Activated CD8-positive, alpha-beta memory T cell treated with anti-CD3 and anti-CD28 coated beads for 48 hours (primary cell): ENCODE results near the gene GLI1.
"Not testable (repeated sequence)": the region's sequence is repeated elsewhere in the genome, so short reads cannot be mapped to it uniquely, and the experiment has no call there.

Experiments used
- DNase-seq, 3 experiments: peaks; one replicate each; pipeline ENCODE4 v3.0.0-alpha.2; 2020; ENCODE audit warnings: low read depth in 2 of 3, low spot score in 2 of 3

Gene GLI1

DNA sequence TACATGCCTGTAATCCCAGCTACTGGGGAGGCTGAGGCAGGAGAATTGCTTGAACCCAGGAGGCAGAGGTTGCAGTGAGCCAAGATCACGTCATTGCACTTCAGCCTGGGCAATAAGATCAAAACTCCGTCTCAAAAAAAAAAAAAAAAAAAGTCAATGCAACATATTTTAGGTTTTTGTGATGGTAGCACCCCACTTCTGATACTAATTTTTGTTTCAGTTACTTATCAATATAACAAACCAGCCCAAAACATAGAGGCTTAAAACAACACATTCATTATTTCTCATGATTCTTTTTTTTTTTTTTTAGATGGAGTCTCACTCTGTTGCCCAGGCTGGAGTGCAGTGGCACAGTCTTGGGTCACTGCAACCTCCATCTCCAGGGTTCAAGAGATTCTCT is 18.2 kb upstream of the GLI1 start:
- DNase-seq: not testable (repeated sequence)

DNA sequence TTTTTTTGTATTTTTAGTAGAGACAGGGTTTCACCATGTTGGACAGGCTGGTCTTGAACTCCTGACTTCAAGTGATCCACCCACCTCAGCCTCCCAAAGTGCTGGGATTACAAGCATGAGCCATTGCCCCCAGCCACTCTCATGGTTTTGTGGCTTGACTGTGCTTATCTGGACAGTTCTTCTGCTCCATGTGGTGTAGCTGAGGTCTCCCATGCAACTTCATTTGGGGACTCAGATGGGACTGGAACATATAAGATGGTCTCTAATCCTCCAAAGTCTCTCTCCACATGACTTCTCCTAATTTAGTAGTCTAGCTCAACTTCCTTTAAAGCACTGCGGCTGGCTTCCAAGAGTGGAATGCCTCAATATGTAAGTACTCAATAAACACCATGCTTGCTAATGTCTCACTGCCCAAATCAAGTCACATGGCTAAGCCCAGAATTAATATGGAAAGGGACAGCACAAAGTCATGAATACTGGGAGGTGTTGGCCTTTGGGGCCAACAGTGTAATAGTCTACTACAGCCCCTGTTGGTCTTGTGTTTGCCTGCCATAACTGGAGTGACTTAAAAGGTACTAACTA is 17.6 kb upstream of the GLI1 start:
- no peak for DNase-seq

DNA sequence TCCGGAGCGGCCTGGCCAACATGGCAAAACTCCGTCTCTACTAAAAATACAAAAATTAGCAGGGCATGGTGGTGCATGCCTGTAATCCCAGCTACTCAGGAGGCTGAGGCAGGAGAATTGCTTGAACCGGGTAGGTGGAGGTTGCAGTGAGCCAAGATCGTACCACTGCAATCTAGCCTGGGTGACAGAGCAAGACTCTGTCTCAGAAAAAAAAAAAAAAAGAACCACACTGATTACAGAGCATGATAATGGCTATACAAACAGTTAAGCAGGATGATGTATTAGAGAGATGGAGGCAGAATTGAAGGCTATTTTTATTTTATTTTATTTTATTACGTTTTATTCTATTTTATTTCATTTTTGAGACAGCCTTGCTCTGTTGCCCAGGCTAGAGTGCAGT is 15.2 kb upstream of the GLI1 start:
- not testable (repeated sequence) for DNase-seq

DNA sequence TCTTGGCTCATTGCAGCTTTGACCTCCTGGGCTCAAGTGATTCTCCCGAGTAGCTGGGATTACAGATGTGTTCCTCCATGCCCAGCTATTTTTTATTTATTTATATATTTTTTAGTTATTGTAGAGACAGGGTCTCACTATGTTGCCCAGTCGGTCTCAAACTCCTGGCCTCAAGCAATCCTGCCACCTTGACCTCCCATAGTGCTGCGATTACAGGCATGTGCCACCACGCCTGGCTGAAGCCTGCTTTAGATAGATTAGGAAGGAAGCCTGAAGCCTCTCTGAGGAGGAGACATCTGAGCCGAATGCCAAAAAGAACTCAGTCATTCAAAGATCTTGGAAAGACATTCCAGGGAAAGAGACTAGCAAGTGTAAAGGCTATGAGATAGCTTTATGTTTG is 14.8 kb upstream of the GLI1 start:
- no peak for DNase-seq

DNA sequence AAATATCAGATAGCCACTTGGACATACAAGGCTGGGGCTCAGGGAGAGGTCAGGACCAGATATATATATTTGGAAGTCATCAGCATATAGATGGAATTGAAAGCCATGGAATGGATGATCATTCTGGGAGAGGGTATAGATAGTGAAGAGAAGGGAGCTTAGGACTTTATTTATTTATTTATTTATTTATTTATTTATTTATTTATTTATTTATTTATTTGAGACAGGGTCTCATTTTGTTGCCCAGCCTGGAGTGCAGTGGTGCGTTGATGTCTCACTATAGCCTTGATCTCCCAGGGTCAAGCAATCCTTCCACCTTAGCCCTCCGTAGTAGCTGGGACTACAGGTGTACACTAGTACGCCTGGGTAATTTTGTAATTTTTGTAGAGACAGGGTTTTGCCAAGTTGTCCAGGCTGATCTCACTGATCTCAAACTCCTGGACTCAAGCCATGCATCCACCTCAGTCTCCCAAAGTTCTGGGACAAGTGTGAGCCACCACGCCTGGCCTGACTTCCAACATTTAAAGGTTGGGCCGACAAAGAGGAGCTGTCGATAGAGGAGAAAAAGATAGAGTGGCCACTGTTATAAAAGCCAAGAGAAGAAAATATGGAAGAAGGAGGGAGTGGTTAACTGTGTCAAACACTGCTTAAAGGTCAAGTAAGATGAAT is 13.2 kb upstream of the GLI1 start:
- no peak for DNase-seq

DNA sequence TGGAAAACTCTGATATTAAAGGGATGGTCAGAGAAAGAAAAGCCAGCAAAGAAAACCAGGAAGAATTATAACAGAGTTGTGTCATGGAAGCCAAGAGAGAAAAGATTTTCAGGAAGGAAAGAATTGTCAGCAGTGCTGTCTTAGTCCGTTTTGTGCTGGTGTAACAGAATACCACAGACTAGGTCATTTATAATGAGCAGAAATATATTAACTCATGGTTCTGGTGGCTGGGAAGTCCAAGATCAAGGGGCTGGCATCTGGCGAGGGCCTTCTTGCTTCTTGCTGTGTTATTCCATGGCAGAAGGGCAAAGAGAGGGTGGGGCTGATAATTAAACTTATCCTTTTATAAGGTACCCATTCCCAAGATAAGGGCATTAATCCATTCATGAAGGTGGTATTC is 10.9 kb upstream of the GLI1 start:
- no peak for DNase-seq

DNA sequence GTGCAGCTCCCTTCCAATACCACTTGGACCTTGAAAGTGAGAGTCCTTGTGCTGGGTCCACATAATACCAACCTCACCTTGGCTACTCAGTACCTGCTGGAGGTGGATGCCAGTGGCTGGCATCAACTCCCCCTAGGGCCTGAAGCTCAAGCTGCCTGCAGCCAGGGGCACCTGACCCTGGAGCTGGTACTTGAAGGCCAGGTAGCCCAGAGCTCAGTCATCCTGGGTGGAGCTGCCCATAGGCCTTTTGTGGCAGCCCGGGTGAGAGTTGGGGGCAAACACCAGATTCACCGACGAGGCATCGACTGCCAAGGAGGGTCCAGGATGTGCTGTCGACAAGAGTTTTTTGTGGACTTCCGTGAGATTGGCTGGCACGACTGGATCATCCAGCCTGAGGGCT is 10.2 kb upstream of the GLI1 start:
- DNase-seq: no peak

DNA sequence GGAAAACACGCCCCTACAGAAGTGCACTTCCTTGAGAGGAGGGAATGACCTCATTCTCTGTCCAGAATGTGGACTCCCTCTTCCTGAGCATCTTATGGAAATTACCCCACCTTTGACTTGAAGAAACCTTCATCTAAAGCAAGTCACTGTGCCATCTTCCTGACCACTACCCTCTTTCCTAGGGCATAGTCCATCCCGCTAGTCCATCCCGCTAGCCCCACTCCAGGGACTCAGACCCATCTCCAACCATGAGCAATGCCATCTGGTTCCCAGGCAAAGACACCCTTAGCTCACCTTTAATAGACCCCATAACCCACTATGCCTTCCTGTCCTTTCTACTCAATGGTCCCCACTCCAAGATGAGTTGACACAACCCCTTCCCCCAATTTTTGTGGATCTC is 9.5 kb upstream of the GLI1 start:
- DNase-seq: no peak

DNA sequence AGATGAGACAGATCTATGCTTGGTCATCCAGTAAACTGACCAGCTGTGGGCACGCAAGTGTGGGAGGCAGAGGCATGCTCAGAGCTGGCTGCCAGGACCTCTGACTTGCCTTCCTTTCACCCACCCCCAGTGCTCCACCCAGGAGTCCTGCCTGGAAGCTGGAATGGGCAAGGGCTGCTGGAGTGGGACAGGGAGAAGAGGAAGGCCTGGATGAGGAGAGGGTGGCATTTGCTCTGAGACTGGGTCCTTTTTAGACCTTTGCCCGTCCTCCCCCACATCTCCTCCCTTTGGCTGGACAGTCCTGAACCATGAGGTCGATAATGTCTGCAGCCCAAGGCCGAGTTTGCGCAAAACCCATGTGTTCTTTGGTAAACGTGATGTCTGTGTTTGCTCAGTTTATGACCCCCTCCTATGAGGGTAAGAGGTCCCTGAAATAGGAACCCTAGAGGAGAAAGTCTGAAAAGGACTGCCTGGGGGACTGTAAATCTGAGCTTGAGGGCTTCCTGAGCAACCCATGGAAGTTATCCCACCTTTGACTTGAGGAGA is 8.3 kb upstream of the GLI1 start:
- no peak for DNase-seq

DNA sequence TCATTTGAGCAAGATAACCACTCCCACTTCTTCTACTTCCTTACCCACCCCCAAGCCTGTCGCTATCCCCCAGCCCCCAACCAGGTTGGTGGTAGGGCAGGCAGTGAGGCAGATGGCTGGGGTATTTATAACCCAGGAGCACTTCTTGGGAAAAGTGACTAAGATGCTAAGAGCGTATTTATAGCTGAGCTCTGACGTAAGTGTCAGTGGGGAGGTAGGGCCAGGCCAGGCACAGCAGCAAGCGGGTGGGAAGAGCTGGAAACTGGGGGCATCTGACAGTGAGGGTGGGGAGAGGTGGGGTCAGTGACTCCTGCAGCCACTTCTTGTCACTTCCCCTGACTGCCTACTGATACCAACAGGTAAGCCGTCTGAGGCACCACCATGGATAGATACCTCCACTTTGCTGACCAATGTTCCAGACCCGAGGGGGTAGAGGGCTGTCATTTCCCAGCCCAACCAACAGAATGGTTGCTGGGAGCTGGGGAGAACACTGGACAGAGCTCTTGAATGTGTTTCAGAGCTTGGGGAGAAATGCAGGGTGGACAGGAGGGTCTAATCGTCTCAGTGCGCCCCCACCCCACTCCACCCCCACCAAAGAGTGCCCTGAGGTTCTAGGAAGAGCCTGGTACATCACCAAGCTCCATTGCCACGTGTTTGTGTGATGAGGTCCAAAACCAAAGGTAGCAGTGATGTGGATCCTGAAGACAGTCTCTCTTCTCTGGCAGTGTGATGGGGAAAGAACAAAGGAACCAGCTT is 7.2 kb upstream of the GLI1 start:
- no peak for DNase-seq

DNA sequence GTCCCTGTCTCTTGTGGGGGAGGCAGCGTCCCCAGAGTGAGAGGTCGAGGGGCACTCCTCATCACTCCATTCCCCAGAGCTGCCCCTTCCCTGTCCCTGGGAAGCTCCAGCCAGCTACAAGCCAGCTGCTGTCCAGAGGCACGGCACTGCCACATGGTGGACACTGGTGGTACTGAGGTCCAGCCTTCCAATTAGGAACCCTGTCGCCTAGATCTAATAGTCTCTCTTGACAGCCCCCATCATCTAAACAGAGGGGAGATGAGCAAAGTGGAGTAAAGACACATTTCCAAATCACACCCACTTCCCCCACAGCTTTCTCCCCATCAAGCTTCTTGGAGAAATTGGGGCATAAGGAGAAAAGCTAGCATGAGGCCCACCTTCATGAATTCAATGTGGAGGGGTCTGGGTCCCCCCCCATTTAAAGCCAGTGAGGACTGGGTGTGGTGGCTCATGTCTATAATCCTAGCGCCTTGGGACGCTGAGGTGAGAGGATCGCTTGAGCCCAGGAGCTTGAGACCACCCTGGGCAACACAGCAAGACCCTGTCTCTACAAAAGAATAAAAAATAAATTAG is 6.6 kb upstream of the GLI1 start:
- DNase-seq: no peak

DNA sequence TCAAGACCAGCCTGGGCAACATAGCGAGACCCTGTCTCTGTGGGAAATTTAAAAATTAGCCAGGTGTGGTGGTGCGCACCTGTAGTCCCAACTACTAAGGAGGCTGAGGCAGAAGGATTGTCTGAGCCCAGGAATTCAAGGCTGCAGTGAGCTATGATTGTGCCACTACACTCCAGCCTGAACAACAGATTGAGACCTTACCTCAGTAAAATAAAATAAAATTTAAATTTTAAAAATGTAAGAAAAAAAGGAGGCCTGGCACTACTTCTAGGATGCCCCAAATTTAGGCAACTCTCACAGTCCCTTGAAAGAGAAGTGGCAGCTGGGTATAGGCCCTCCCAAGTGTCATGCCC is 5.4 kb upstream of the GLI1 start:
- no peak for DNase-seq

DNA sequence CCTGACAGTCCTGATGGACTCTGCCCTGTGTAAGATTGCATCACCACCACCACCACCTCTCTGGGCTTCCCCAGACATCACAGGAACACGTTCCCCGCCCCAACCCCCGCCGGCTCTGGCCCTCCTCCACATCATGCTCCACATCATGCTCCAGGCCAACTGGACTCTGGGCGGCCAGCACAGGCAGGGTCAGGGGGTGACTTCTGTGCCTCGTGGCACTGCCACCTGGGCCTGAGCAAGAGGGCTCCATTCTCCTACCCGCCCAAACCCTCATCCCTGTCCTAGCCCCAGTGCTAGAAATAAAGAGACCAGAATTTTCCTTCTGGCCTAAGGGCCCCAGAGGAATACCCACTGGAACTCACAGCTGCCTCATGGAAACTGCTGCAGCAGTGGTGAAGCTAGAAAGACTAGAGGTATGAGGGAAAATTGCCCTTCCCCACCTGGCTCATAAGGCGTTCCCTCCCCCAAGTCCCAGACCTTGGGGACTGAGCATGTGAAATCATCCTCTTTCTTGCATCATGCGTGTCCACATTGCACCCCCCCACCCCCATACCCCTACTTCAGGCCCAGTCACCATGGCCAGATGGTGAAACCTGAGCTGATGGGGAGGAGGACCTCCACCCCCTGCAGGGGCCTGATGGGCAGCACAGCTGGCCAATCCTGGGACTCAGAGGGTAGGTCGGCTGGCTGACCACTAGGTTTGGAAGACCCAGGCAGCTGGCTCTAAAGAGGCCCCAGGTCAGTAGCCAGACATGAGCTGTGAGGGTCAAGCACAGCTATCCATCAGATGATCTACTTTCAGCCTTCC is 4.8 kb upstream of the GLI1 start, which contains the start of gene INHBE:
TSS of gene INHBE (plus strand) at position 742 of the 808 bp plus-strand sequence. CDS start 230 bp downstream, outside the sequence.
- DNase-seq: no peak

DNA sequence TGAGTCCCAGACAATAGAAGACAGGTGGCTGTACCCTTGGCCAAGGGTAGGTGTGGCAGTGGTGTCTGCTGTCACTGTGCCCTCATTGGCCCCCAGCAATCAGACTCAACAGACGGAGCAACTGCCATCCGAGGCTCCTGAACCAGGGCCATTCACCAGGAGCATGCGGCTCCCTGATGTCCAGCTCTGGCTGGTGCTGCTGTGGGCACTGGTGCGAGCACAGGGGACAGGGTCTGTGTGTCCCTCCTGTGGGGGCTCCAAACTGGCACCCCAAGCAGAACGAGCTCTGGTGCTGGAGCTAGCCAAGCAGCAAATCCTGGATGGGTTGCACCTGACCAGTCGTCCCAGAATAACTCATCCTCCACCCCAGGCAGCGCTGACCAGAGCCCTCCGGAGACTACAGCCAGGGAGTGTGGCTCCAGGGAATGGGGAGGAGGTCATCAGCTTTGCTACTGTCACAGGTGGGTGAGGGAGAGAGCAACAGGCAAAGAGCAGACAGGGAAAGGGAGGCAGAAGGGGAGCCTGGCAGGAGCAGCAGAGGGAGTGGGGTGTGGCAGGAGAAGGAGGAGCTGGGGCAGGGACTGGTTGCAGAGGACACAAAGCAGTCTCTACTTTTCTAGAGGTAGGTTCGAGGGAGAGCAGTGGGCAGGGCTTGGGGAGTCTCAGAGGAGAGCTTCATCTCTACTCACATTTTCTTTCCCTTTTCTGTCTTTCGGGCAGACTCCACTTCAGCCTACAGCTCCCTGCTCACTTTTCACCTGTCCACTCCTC is 4.0 kb upstream of the GLI1 start:
- no peak for DNase-seq

DNA sequence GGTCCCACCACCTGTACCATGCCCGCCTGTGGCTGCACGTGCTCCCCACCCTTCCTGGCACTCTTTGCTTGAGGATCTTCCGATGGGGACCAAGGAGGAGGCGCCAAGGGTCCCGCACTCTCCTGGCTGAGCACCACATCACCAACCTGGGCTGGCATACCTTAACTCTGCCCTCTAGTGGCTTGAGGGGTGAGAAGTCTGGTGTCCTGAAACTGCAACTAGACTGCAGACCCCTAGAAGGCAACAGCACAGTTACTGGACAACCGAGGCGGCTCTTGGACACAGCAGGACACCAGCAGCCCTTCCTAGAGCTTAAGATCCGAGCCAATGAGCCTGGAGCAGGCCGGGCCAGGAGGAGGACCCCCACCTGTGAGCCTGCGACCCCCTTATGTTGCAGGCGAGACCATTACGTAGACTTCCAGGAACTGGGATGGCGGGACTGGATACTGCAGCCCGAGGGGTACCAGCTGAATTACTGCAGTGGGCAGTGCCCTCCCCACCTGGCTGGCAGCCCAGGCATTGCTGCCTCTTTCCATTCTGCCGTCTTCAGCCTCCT is 3.4 kb upstream of the GLI1 start:
- no peak for DNase-seq

DNA sequence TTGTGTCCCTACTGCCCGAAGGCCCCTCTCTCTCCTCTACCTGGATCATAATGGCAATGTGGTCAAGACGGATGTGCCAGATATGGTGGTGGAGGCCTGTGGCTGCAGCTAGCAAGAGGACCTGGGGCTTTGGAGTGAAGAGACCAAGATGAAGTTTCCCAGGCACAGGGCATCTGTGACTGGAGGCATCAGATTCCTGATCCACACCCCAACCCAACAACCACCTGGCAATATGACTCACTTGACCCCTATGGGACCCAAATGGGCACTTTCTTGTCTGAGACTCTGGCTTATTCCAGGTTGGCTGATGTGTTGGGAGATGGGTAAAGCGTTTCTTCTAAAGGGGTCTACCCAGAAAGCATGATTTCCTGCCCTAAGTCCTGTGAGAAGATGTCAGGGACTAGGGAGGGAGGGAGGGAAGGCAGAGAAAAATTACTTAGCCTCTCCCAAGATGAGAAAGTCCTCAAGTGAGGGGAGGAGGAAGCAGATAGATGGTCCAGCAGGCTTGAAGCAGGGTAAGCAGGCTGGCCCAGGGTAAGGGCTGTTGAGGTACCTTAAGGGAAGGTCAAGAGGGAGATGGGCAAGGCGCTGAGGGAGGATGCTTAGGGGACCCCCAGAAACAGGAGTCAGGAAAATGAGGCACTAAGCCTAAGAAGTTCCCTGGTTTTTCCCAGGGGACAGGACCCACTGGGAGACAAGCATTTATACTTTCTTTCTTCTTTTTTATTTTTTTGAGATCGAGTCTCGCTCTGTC is 2.7 kb upstream of the GLI1 start:
- DNase-seq: no peak

DNA sequence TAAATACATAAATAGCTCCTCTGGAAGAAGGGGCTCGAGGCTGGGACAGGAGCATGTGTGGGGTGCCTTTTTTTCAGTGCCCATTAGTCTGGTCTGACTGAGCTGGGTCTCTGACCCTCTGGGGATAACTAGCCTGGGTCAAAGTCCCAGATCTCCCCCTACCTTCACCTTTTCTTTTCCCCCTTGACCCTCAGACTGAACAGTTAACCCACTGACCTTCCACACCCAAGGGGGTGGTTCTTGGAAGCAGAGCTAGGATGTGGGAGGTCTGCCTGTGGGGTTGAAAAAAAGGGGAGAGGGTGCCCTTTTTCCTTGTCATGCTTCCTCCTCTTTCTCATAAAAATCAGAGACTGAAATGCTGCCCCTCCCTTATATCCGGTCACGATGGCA is 925 bp upstream of the GLI1 start:
- DNase-seq: no peak

DNA sequence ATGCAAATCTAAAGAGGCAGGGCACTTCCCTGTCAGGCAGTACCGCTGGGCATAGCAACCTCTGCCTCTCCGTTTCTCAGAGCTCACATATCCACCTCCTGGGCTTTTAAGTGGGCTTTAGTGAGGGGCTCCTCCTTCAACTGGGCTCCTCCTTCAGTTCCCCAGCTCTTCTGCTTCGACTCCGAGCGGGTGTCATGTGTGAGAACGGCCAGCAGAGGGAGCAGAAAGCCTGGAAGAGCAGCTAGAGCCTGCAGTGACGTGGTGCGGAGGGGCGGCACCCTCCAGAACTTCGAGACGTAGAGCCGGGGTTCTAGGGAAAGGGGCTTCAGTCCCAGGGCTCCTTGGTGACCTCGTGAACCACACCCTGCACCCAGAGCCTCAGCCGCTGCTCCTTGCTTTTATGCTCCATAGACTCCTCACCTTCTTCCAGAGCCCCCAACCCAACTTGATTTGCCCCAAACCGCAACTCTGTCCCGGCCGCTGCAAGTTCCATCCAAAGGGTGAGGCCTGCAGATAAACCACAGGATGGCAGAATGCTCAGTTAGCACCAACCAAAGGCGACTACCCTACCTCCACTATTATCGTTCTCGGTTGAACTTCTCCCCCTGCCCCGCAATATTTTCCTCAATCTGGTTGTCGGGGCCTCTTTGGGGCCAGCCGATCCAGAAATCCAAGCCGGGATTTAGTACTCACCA is 383 bp upstream of the GLI1 start:
- DNase-seq: peak; percentile 81 to 92 (median 89)

DNA sequence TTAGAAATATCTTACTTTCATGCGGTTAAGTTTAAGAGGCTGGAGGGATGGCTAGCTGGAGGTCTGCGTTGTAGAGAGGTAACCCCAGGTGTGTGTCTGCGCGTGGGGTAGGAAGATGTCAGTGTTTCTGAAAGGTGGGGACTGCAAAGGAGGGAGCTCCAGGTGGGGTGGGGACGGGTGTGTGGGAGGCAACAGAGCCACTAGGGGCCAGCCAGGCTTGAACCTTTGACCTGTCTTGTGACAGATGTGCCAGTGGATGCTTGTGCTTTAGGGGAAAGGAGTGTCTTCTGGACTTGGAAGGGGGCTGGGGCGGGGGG is 841 bp downstream of the GLI1 start:
- no peak for DNase-seq
